Measurements from ENCODE around the gene MEGF10. TPM values are rescaled to one million over a fixed set of nuclear protein-coding genes. Genes with fewer than 3 reads are reported as not detected.
"Not testable (repeated sequence)": the region's sequence is repeated elsewhere in the genome, so short reads cannot be mapped to it uniquely, and the experiment has no call there.

The MEGF10 gene
- total and polyA plus RNA-seq, 7 donors = under 0.01 to 3.6 (median 1.7) TPM; not detected in 1

DNA sequence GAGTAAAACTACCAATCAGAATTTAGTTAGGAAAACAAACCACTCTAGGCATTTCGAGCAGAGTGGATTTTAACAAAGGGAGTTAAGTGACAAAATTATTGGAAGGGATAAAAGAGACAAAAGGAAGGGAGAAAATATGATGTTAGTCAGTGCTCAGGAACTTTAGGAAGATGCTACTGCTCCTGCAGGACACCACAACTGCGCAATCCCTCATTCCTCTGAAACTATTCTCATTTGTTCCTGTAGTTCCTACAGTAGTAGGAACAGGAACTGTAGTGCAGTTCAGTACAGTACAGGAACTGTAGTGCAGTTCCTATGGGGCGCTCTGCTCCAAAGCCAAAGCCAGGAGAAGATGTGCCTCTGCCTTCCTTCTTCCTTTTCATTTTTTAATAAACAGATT is 29.9 kb upstream of the MEGF10 start:
- H3K4me3 ChIP-seq = no peak overlapping the region
- no peaks in the 10 kb centered on the region for H3K36me3 ChIP-seq
- TF ChIP-seq CTCF (IDR thresholded peaks at IDR 0.05) = no peak
- TF ChIP-seq EP300 (IDR thresholded peaks at IDR 0.05) = no peak
- TF ChIP-seq POLR2A (IDR thresholded peaks at IDR 0.05) = no peak
- TF ChIP-seq POLR2AphosphoS5 (IDR thresholded peaks at IDR 0.05) = no peak
- H3K27ac ChIP-seq = no peak overlapping the region
- intact Hi-C loops (cut with DNase I) = no loop called here
- H3K9me3 ChIP-seq = no peaks in the 10 kb centered on the region
- no peaks in the 10 kb centered on the region for H3K4me1 ChIP-seq
- WGBS, 2 donors = 90% methylated on average over 3 of the region's 3 CpGs
- no peak for DNase-seq
- no peaks in the 10 kb centered on the region for H3K27me3 ChIP-seq

DNA sequence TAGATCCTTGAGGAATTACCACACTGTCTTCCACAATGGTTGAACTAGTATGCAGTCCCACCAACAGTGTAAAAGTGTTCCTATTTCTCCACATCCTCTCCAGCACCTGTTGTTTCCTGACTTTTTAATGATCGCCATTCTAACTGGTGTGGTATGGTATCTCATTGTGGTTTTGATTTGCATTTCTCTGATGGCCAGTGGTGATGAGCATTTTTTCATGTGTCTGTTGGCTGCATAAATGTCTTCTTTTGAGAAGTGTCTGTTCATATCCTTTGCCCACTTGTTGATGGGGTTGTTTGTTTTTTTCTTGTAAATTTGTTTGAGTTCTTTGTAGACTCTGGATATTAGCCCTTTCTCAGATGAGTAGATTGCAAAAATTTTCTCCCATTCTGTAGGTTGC is 25.1 kb upstream of the MEGF10 start:
- DNase-seq; intact Hi-C loops (cut with DNase I); H3K27ac ChIP-seq; H3K4me3 ChIP-seq; H3K36me3 ChIP-seq; H3K4me1 ChIP-seq; H3K9me3 ChIP-seq; H3K27me3 ChIP-seq: not testable (repeated sequence)
- 85 to 92% methylated on average over 1 of the region's 1 CpG for WGBS, 2 donors

GRCh38 chr5:127268342-127268741 is 22.3 kb upstream of the MEGF10 start:
- H3K4me3 ChIP-seq = not testable (repeated sequence)

GRCh38 chr5:127270713-127271112 is 19.9 kb upstream of the MEGF10 start:
- H3K27ac ChIP-seq; H3K4me1 ChIP-seq; DNase-seq; H3K27me3 ChIP-seq; H3K4me3 ChIP-seq; H3K36me3 ChIP-seq; intact Hi-C loops (cut with DNase I); H3K9me3 ChIP-seq: not testable (repeated sequence)
- 90 to 95% methylated on average over 4 of the region's 4 CpGs for WGBS, 2 donors

More at GRCh38 chr5:127268342-127268741, 22.3 kb upstream of the MEGF10 start:
- 50 to 57% methylated on average over 9 of the region's 9 CpGs for WGBS, 2 donors
- H3K9me3 ChIP-seq; intact Hi-C loops (cut with DNase I); H3K27me3 ChIP-seq; DNase-seq; H3K36me3 ChIP-seq; H3K27ac ChIP-seq; H3K4me1 ChIP-seq: not testable (repeated sequence)

DNA sequence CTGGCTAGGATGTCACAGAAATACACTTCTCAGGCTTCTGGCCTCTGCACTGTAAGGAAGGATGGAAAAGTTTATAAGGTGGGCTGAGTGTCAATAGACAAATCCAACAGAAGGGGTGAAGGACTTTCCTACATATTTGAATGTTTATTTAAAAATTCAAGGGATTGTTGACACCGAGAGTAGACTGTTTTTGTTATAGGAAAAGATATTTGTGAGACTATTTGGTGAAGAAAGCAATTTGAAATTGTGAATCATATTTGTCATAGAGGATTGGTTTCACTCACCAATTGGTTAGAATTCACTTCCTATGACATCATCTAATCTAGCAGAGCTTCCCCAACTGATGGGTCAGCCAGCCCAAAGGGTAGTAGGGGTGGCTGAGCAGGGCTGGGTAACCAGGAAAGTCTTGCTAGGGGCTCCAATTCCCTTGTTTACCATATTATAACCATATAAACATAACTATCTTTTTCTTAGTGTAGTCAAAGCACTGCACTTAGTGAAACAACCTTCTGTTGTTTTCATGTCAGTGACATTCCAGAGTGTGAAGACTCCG is 14.9 kb upstream of the MEGF10 start:
- DNase-seq = no peak
- TF ChIP-seq POLR2A (IDR thresholded peaks at IDR 0.05) (no peak), EP300 (IDR thresholded peaks at IDR 0.05) (no peak), POLR2AphosphoS5 (IDR thresholded peaks at IDR 0.05) (no peak), CTCF (IDR thresholded peaks at IDR 0.05) (no peak)
- 49 to 68% methylated on average over 2 of the region's 2 CpGs for WGBS, 2 donors
- no peaks in the 10 kb centered on the region for H3K36me3 ChIP-seq
- no peak overlapping the region for H3K27ac ChIP-seq
- intact Hi-C loops (cut with DNase I) = no loop called here
- no peaks in the 10 kb centered on the region for H3K4me1 ChIP-seq
- no peak overlapping the region for H3K4me3 ChIP-seq
- H3K27me3 ChIP-seq = no peaks in the 10 kb centered on the region
- no peaks in the 10 kb centered on the region for H3K9me3 ChIP-seq

- H3K36me3 ChIP-seq = no peaks in the 10 kb centered on the region
- H3K4me1 ChIP-seq = no peaks in the 10 kb centered on the region
- 84 to 86% methylated on average over 11 of the region's 11 CpGs for WGBS, 2 donors
- no peak overlapping the region for H3K27ac ChIP-seq
- H3K4me3 ChIP-seq = no peak overlapping the region
- H3K27me3 ChIP-seq = no peaks in the 10 kb centered on the region
- no peaks in the 10 kb centered on the region for H3K9me3 ChIP-seq
- intact Hi-C loops (cut with DNase I) = no loop called here
- no peak for DNase-seq
- TF ChIP-seq POLR2AphosphoS5 (IDR thresholded peaks at IDR 0.05) (no peak), EP300 (IDR thresholded peaks at IDR 0.05) (no peak), CTCF (IDR thresholded peaks at IDR 0.05) (no peak), POLR2A (IDR thresholded peaks at IDR 0.05) (no peak)
Observed at GRCh38 chr5:127280491-127281220, 9.9 kb upstream of the MEGF10 start.

Measured in sigmoid colon (tissue), 7 donors.